Fibroblast of pulmonary artery (primary cell): ENCODE data around the gene P2RX5.

ENCODE experiments used
- DNase-seq: peaks from one replicate; pipeline ENCODE4 v3.0.0-alpha.2; 2010; ENCODE audit warnings: low read depth
- H3K4me3 ChIP-seq: replicated peaks from 2 replicates; pipeline ENCODE4 v1.5.1; 2011; ENCODE audit warnings: low read depth, mild to moderate bottlenecking, control low read depth, low read length, moderate library complexity
- TF ChIP-seq, protein P1 (sequence below): IDR thresholded peaks from 2 replicates; pipeline ENCODE4 v1.5.1; 2011; ENCODE audit warnings: mild to moderate bottlenecking, control low read depth, low read length, inconsistent platforms; ENCODE audit errors: missing control alignments

The P2RX5 gene

DNA sequence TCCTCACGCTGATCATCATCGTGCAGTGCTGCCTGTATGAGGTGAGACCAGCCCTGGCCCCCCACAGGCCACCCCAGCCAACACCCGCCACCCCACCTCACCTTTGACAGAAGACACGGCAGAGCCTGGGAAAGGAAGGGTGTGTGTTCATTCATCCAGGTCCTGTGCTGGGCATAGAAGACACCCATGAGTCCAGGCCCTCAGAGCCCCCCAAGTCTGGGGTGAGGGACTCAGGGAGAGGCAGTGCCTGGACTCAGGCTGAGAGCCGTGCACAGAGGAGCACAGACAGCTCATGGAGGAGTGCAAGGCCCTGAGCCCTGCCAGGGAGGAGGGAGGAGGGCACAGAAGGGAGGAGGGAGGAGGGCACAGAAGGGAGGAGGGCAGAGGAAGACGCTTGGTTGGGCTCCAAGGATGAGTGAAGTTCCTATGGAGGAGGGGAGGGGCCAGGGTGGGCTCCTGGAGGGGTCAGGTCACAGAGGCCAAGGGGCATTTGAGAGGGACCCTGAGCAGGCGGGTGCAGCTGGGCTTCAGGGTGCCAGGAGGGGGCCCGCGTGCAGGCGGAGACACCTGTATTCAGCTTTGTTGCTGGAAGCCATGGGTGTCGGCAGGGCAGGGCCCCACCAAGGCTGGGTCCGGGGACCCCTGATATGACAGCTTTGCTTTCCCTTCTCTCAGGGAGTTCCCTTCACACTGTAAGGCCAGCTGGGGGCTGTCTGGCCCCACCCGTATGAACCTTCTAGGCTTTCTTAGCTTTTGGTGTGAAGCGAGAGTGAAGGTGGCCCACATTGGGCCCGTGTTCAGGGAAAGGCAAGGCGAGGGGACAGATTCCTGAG is 39.0 kb downstream of the P2RX5 start:
- no peak for DNase-seq
- H3K4me3 ChIP-seq: no peak overlapping the region
- TF ChIP-seq, protein P1, sequence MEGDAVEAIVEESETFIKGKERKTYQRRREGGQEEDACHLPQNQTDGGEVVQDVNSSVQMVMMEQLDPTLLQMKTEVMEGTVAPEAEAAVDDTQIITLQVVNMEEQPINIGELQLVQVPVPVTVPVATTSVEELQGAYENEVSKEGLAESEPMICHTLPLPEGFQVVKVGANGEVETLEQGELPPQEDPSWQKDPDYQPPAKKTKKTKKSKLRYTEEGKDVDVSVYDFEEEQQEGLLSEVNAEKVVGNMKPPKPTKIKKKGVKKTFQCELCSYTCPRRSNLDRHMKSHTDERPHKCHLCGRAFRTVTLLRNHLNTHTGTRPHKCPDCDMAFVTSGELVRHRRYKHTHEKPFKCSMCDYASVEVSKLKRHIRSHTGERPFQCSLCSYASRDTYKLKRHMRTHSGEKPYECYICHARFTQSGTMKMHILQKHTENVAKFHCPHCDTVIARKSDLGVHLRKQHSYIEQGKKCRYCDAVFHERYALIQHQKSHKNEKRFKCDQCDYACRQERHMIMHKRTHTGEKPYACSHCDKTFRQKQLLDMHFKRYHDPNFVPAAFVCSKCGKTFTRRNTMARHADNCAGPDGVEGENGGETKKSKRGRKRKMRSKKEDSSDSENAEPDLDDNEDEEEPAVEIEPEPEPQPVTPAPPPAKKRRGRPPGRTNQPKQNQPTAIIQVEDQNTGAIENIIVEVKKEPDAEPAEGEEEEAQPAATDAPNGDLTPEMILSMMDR: no peak

DNA sequence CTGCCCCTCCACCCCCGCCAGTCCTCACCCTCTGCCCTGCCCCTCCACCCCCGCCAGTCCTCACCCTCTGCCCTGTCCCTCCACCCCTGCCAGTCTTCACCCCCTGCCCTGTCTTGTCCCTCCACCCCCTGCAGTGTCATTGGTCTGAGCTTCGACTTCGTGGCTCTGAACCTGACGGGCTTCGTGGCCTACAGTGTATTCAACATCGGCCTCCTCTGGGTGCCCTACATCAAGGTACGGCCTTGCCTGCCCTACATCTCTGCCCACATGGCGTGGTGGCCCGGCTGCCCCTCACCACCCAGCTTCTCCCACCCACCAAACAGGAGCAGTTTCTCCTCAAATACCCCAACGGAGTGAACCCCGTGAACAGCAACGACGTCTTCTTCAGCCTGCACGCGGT is 39.6 kb downstream of the P2RX5 start:
- no peak overlapping the region for H3K4me3 ChIP-seq
- TF ChIP-seq, protein P1: no peak
- no peak for DNase-seq

DNA sequence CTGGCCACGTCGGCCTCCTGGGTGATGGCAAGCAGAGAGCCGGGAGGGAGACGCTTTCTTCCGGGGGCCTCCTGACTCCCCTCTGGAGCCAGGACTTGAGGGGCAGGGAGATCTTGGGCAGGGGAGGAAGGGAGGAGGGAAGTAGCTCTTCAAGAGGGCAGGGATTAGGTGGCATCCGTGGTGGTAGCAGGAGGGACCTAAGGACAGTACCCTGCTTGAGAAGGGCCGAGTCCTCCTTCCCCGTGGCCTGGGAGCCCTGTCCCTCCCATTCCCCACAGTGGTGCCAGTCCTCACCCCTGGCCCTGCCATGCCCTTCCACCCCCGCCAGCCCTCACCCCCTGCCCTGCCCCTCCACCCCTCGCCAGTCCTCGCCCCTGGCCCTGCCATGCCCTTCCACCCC is 40.2 kb downstream of the P2RX5 start:
- DNase-seq: no peak
- TF ChIP-seq, protein P1: no peak
- H3K4me3 ChIP-seq: no peak overlapping the region

DNA sequence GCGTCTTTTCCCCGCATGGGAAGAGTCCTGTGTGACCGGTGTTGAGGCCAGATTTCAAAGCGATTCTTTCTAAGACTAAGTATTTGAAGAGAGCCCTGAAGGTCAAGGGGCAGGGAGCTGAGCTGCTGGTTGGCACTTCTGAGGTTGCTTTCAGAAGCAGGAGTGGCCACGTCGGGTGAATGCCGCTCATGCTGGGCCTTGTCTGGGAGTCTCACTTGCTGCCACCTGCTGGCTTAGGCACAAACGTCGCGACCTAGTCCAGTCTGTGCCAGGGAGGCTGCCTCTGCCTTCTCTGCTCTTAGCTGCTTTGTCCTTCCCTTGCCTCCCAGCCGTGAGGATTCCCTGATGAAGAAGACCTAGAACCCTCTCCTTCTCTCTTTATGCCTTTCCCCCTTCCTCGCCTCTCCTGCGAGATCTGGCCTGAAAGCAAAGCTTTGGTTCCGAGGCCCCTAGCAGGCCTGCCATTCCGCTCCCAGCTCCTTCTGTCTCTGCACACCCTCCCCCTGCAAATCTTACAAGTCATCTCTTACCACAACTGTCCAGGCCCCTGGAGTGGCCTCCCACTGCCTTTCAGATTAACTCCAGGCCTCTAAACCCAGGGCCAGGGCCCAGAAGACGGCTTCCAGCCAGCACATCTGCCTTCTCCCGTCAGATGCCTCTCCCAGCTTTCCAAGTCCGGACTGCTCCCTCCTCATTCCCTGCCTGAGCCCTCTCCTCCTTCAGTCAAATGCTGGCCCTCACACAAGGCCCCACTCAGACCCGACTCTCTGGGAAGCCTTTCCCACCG is 48.0 kb downstream of the P2RX5 start:
- no peak overlapping the region for H3K4me3 ChIP-seq
- TF ChIP-seq, protein P1: peak; percentile 50
- peak; percentile 73 for DNase-seq

DNA sequence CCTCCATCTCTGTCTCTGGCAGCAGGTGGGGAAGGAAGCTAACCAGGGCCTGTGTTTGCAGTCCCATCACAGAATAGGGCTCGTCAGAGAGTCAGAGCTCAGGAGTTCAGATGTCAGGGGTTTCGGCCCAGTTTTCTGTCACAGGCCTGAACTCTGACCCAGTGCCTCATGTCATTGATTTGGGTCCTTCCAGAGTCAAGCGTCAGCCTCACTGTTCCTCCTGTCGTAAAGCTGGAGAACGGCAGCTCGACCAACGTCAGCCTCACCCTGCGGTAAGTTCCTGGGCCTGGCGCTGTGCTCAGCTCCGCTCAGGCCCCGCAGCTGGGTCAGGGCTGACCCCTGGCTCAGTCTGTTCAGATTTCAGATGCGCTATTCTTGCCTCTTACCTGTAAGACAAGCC is 48.7 kb downstream of the P2RX5 start:
- H3K4me3 ChIP-seq: no peak overlapping the region
- no peak for DNase-seq
- TF ChIP-seq, protein P1: no peak

DNA sequence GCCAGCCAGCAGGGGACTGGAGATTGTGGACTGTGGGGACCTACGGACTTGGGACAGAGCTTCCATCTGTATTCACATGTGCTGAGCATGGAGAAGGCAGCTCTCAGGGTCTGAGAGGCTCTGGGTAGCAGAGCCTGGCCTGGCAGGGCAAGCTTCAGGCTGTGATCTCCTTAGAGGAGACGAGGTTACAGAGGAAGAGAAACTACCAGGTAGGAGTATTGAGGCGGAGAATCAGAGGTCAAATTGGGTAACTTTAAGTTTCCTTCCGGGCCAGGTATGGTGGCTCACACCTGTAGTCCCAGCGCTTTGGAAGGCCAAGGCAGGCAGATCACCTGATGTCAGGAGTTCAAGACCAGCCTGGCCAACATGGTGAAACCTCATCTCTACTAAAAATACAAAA is 50.6 kb downstream of the P2RX5 start:
- TF ChIP-seq, protein P1: no peak
- H3K4me3 ChIP-seq: no peak overlapping the region
- DNase-seq: no peak
